Measurements from ENCODE around the gene RIMOC1.

RIMOC1 gene, protein sequence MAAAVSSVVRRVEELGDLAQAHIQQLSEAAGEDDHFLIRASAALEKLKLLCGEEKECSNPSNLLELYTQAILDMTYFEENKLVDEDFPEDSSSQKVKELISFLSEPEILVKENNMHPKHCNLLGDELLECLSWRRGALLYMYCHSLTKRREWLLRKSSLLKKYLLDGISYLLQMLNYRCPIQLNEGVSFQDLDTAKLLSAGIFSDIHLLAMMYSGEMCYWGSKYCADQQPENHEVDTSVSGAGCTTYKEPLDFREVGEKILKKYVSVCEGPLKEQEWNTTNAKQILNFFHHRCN

GRCh38 chr5:41903892-41904799, at the start of gene RIMOC1:
RIMOC1 (plus strand) TSS chr5:41904344; CDS start chr5:41904368, 24 bp downstream.
- DNase-seq (ENCODE audit: low read depth in 2 of 2) = peak; percentile 92 to 94

DNA sequence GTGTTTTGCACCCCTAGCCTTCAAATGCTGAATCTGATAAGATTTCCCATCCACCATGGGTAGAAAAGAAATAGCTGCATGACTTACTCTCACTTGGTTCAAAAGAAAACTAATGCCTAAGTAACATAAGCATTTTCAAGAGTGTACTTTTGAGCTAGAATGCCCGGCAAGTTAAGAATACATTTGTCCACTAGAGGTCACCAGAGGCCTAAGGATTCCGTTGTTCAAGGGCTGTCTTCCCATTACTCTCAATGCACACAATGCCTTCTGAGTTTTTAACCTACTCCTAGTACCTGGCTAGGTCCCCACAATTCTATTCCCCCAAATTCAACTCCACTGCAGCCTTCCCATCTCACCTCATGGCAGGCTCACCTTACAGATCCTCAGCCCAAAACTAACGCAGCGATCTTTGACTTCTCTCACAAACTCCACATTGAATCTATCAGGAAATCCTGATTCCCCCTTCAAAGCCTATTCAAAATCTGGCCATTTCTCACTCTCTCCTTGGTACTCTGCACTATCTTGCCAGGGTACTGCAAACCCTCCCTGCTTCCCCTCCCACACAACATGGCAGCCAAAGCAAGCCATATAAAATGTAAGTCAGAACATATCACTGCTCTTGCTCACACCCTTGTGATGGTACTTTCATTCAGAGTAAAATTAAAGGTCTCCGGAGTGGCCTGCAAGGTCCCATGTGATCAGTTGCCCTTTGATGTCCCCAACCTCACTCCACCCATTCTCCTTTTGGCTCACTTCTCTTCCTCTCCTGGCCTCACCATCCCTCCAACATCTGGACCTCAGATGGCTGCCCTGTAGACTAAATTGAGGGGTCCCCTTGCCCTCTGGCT, 47.3 kb upstream of the RIMOC1 start:
- DNase-seq (ENCODE audit: low read depth in 2 of 2) = peak in 1 of 2 donors; percentile 19

DNA sequence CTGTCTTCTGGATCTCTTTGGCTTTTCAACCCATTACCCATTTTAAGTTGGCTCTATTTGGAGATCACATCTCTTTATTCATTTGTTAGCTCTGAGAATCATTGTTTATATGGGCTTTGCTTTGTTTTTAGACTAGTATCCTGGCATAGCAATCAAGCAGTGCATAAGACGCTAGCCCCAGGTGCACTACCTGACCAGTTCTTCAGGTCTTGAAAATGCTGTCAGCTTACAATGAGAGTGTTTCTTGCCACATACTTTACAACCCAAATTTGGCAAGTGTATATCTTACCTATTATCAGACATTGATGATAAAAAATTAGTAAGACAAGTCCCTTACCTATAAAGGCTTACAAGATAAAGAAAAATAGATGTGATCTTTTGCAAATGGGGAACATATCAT, 46.2 kb upstream of the RIMOC1 start:
- DNase-seq (ENCODE audit: low read depth in 2 of 2) = no peak

DNA sequence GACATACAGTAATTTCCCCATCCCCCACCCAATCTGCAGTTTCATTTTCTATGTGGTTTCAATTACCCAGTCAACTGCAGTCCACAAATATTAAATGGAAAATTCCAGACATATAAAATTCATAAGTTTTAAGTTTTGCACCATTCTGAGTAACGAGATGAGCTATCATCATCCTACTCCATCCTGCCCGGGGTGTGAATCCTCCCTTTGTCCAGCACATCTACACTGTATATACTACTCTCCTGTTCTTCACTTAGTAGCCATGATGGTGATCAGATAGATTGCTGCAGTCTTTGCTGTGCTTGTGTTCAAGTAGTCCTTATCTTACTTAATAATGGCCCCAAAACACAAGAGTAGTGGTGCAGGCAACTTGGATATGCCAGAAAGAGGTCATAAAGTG, 45.3 kb upstream of the RIMOC1 start:
- no peak for DNase-seq (ENCODE audit: low read depth in 2 of 2)

DNA sequence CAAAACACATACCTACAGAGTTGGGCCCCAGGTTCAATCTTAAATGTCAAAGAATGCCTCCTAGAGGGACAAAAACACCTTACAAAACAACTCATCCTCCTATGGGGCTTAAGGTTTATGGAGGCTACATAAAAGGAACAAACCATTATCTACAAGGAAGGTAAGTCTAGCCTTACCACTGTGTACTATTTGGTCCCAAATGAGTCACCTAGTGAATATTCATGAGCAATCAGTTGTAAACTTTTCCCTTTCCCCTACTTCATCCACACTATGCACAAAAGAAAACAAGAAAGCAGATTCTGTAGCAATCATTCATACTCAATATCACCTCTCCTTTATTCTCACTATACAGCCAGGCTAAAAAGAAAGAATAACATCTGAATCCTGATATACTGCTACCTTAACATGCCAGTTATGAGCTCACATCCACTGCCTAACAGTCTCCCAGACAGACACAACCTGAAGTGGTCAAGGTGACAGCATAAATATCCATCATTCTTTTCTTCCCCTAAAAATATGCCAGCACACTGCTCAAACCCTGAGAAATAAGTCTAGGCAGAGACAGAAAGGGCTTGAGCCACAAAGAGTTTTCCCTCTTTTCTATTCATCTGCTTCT, 40.2 kb upstream of the RIMOC1 start:
- DNase-seq (ENCODE audit: low read depth in 2 of 2) = no peak

GRCh38 chr5:41869151-41869723, 34.9 kb upstream of the RIMOC1 start:
- DNase-seq (ENCODE audit: low read depth in 2 of 2) = peak in 1 of 2 donors; percentile 2

- DNase-seq (ENCODE audit: low read depth in 2 of 2) = peak; percentile 78 to 83
These were observed 34.2 kb upstream of the RIMOC1 start, which contains the start of gene OXCT1 for GRCh38 chr5:41869724-41870626. OXCT1 (minus strand) TSS chr5:41870425; CDS start chr5:41870358, 67 bp downstream.

- no peak for DNase-seq (ENCODE audit: low read depth in 2 of 2)
These were observed 33.5 kb upstream of the RIMOC1 start for GRCh38 chr5:41870627-41871048.

DNA sequence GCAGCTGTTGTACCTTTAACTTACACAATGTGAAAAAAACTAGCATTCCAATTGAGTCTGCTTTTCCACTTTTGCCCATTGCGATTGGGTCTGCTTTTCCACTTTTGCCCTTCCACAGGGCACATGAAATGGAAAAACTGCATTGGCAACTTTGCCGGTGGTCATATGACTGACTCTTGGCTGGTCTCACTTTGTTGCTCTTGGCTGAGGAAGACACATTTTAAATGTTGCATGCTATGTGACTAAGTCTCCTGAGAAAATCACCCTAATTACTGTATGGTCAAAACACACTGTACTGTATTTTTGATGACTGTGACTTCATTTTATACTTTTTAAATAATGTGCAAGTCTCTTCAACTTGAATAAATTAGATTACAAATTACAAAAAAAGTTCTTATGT, 32.3 kb upstream of the RIMOC1 start:
- DNase-seq (ENCODE audit: low read depth in 2 of 2) = no peak

GRCh38 chr5:41874512-41875060, 29.6 kb upstream of the RIMOC1 start:
- no peak for DNase-seq (ENCODE audit: low read depth in 2 of 2)

GRCh38 chr5:41875121-41875520, 29.0 kb upstream of the RIMOC1 start:
- no peak for DNase-seq (ENCODE audit: low read depth in 2 of 2)

GRCh38 chr5:41876678-41877077, 27.5 kb upstream of the RIMOC1 start:
- no peak for DNase-seq (ENCODE audit: low read depth in 2 of 2)

DNA sequence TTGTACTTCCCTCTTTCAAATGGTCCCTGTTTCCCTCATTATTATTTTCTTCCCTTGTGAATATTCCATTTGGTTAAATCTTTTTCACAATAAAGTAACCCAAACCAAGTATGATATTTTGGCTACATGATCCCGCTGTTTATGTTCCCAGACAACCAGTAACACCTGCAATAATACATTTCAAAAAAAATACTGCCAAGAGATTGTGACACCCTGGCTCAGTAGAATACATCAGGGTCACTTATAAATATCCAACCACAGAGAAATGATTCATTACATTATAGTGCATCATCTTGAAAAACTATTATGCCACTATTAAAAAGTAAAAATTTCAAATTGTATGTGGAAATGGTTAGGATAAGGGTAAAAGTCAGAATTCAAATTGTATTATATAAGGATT, 26.7 kb upstream of the RIMOC1 start:
- no peak for DNase-seq (ENCODE audit: low read depth in 2 of 2)

- DNase-seq (ENCODE audit: low read depth in 2 of 2) = no peak
These were observed 26.0 kb upstream of the RIMOC1 start for GRCh38 chr5:41878173-41878572.

DNA sequence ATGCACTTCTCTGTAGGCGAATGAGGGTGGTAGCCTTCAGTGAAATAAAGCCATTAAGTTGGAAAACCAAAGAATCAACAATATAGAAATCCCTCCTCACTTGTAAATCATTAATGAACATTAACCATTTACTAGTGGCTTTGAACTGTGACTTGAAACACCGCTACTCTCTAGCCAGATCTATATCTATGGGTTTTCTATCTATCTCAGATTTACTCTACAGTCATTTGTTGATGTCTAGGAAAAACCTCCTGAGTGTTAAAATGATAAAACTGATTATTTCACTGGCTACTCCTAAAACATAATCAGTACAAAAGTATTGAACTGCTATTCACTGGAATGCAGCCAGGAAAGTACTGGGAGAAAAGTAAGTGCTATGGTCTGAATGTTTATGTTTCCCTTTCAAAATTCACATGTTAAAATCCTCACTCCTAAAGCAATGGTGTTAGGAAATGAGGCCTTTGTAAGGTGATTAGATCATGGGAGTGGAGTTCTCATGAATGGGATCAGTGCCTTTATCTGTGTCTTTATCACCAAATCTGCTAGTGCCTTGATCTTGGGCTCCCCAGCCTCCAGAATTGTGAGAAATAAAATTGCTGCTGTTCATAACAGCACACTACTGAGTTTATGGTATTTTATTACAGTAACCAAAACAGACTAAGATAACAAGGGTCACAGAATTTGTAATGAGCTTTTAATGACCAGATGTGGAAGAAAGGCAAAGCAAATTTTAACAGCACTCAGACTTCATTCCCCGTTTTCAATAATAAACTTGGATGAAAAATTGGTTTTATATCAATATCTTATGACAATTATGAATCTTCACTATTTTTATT, 25.3 kb upstream of the RIMOC1 start:
- DNase-seq (ENCODE audit: low read depth in 2 of 2) = no peak

GRCh38 chr5:41882765-41883164, 21.4 kb upstream of the RIMOC1 start:
- no peak for DNase-seq (ENCODE audit: low read depth in 2 of 2)

- no peak for DNase-seq (ENCODE audit: low read depth in 2 of 2)
These were observed 20.9 kb upstream of the RIMOC1 start for GRCh38 chr5:41883243-41883642.

DNA sequence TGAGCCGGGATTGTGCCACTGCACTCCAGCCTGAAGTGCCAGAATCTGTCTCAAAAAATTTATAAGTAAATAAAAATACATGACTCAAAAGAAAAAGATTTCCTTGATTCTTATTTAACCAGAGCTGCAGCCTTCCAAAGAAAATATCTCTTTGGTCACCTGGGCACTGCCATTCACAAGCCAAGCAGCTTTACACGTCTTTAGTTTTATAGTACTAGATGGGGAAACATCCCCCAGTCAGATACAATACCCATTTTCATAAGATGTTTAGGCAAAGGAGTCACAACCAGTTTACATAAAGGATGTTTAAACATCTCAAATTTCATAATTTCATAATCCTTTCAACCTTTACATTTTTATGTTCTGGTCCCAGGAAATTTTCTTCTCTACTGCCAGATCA, 20.2 kb upstream of the RIMOC1 start:
- no peak for DNase-seq (ENCODE audit: low read depth in 2 of 2)

DNA sequence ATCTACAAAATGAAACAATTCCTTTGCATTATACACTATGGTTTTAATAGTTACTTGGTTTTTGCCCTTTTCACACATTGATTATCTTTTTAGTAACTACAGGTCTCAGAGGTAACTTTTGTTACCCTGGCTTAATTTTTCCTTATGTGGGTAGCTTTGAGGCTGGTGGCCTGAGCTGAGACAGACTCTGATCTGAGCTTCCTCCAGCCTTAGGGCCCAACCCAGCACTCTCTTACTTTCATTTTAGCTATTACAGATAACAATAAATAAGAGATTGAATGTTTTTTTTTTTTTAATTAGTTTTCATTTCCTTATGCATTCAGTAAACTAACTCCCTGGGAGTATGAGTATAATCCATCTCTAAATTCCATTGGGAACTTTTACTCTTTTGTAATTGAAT, 18.9 kb upstream of the RIMOC1 start:
- no peak for DNase-seq (ENCODE audit: low read depth in 2 of 2)
